Transverse colon (tissue), 4 donors: ENCODE results near the gene AGXT. TPM values are rescaled to one million over a fixed set of nuclear protein-coding genes. Genes with fewer than 3 reads are reported as not detected.

Experiments
- DNase-seq: peaks from one replicate; pipeline ENCODE4 v3.0.0-alpha.2; 2019
- H3K27ac ChIP-seq, 4 donors: fragments of 200-600 bp; sonication (generic); 2 replicates each; pipeline ENCODE4 v1.5.1; 2016 to 2018; ENCODE audit warnings: inconsistent platforms in 4 of 4
- H3K27me3 ChIP-seq: fragments of 200-600 bp; sonication (generic); 2 replicates; pipeline ENCODE4 v1.5.1; 2017; ENCODE audit warnings: inconsistent platforms
- H3K36me3 ChIP-seq, 4 donors: fragments of 200-600 bp; sonication (generic); 2 replicates each; pipeline ENCODE4 v1.5.1; 2017 to 2019; ENCODE audit warnings: inconsistent platforms in 4 of 4
- H3K4me1 ChIP-seq, 4 donors: fragments of 200-600 bp; sonication (generic); 2 replicates each; pipeline ENCODE4 v1.5.1; 2017 to 2020; ENCODE audit warnings: inconsistent platforms in 4 of 4
- H3K4me3 ChIP-seq, 4 donors: fragments of 200-600 bp; sonication (generic); 1 replicate in 1 of 4; 2 replicates in 3 of 4; pipeline versions ENCODE4 v1.5.1 to v1.6.1; 2017 to 2019; ENCODE audit warnings: inconsistent platforms in 4 of 4
- H3K9me3 ChIP-seq, 2 donors: fragments of 200-600 bp; sonication (generic); 2 replicates each; pipeline ENCODE4 v1.5.1; 2017 to 2019; ENCODE audit warnings: inconsistent platforms in 2 of 2
- EP300 ChIP-seq: sonication (generic); formaldehyde crosslinking; IDR thresholded peaks from one replicate; pipeline ENCODE4 v1.6.1; 2017; ENCODE audit warnings: antibody characterized with exemption, low read depth
- POLR2A ChIP-seq: fragments of 450-650 bp; IDR thresholded peaks from one replicate; pipeline ENCODE4 v1.6.1; 2016; ENCODE audit warnings: antibody characterized with exemption, mild to moderate bottlenecking, moderate library complexity
- POLR2AphosphoS5 ChIP-seq, 3 donors: sonication (generic); formaldehyde crosslinking; IDR thresholded peaks; one replicate each; pipeline ENCODE4 v1.6.1; 2016; ENCODE audit warnings: antibody characterized with exemption in 3 of 3
- WGBS, 2 donors: methylation state at CpG; one replicate each; pipeline ENCODE4 v1.1.5; 2018; ENCODE audit warnings: low coverage in 1 of 2; 5-methylcytosine and 5-hydroxymethylcytosine counted together
- in situ Hi-C, 4 donors: fragments of 200-750 bp; cut with MboI; loops; one replicate each; pipeline versions ENCODE4 v1.15.0 to v1.15.1; 2017; ENCODE audit warnings: low sequenced_read_pairs in 3 of 4, low pct_ligation_motif_present in 1 of 4, low pct_unique_long_range_greater_than_20kb in 1 of 4
- intact Hi-C: fragments of 100-400 bp; cut with DNase I; formaldehyde crosslinking; loops from one replicate; pipeline ENCODE4 v1.15.1; 2023; ENCODE audit warnings: low total_unique reads
- total RNA-seq, 4 donors: library from RNA; depleted of rRNA; stranded (reverse); fragments of >200 nt; gene quantifications; one replicate each; pipeline ENCODE4 v1.1.0, GENCODE V29; 2016
- TF ChIP-seq, protein P1 (sequence below), 5 experiments: fragments of 200-600 bp in 3 of 5; fragments of 450-650 bp in 2 of 5; sonication (generic) in 3 of 5; IDR thresholded peaks; 1 replicate in 2 of 5; 2 replicates in 3 of 5; pipeline ENCODE4 v1.5.1; 2016 to 2017; ENCODE audit warnings: antibody characterized with exemption in 5 of 5, inconsistent platforms in 3 of 5, mild to moderate bottlenecking in 2 of 5, moderate library complexity in 1 of 5

The AGXT gene
- total RNA-seq, 4 donors from 2014 or later = 0.32 to 2.2 (median 0.82) TPM; not detected in 1

DNA sequence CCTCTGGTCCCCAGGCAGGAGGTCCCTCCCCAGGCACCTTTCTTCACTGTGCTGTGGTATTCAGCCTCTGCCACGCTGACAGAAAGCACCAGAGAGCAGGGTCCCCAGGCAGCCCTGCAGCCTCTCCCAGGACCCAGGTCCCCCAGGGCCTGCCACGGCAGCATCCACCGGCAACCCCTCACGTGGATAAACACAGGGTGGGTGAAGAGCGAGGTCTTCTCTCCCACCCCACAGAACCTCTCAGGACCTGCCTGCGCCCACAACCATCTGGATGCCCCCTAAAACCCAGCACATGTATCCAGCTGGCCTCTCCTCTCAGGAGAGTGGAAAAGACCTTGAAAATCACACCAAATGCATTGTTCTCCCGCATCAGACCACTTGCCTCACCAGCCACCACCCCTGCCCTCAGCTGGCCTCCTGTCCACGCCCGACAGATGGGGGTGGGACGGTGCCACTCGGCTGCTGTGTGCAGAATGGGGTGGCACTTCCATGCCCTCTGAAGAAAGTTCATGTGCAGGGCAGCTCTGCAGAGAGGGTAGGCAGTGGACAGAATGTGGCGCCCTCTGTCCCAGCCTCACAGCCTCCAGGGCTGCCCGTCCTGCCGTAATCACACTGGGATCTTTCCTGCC, 33.5 kb downstream of the AGXT start:
- intact Hi-C loops (no loop called here), in situ Hi-C loops (no loop called here)
- peaks cover 0 to 9% (median 0%) of the 10 kb centered on the region in 4 donors for H3K4me1 ChIP-seq
- TF ChIP-seq EP300 = no peak
- no peak for TF ChIP-seq POLR2AphosphoS5 (IDR thresholded peaks at IDR 0.05)
- no peak for TF ChIP-seq POLR2A
- TF ChIP-seq, protein P1, sequence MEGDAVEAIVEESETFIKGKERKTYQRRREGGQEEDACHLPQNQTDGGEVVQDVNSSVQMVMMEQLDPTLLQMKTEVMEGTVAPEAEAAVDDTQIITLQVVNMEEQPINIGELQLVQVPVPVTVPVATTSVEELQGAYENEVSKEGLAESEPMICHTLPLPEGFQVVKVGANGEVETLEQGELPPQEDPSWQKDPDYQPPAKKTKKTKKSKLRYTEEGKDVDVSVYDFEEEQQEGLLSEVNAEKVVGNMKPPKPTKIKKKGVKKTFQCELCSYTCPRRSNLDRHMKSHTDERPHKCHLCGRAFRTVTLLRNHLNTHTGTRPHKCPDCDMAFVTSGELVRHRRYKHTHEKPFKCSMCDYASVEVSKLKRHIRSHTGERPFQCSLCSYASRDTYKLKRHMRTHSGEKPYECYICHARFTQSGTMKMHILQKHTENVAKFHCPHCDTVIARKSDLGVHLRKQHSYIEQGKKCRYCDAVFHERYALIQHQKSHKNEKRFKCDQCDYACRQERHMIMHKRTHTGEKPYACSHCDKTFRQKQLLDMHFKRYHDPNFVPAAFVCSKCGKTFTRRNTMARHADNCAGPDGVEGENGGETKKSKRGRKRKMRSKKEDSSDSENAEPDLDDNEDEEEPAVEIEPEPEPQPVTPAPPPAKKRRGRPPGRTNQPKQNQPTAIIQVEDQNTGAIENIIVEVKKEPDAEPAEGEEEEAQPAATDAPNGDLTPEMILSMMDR (IDR thresholded peaks at IDR 0.05) = no peak
- no peaks in the 10 kb centered on the region for H3K36me3 ChIP-seq
- no peak overlapping the region for H3K4me3 ChIP-seq
- DNase-seq = no peak
- WGBS, 2 donors = 65% methylated on average over 13 of the region's 14 CpGs; no CpG with 5 or more reads in 1 of the 2 donors
- H3K27me3 ChIP-seq = peaks cover 48% of the 10 kb centered on the region
- H3K27ac ChIP-seq = no peak overlapping the region
- no peaks in the 10 kb centered on the region for H3K9me3 ChIP-seq

DNA sequence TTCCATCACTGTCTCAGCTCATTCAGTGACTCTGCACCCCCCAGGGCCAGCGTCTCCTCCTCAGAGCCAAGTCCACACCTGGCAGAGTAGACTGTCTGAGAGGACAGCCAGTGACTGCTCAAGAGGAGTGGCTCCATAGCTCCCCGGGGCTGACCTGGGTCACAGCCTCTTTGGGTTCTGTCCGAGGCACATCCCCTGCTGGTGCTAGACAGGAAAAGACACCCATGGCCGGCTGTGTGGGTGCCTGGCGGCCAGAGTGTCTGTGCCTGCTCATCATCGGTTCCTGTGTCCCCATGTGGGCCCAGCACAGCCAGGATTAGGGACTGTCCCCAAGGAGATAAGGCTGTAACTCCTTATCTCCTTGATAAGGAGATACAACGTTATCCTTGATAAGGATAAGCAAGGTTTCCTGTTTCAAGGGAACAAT, 34.0 kb downstream of the AGXT start:
- Histone ChIP-seq H3K36me3 (no peaks in the 10 kb centered on the region), H3K27me3 (peaks cover 50% of the 10 kb centered on the region), H3K9me3 (no peaks in the 10 kb centered on the region), H3K27ac (no peak overlapping the region), H3K4me3 (no peak overlapping the region), H3K4me1 (peaks cover 0 to 6% (median 0%) of the 10 kb centered on the region in 4 donors)
- no peak for DNase-seq
- intact Hi-C loops = no loop called here
- TF ChIP-seq POLR2AphosphoS5 (IDR thresholded peaks at IDR 0.05) (no peak), EP300 (no peak), POLR2A (no peak)
- TF ChIP-seq, protein P1 (IDR thresholded peaks at IDR 0.05) = no peak
- in situ Hi-C loops = no loop called here
- WGBS, 2 donors = 59% methylated on average over 3 of the region's 7 CpGs; no CpG with 5 or more reads in 1 of the 2 donors

DNA sequence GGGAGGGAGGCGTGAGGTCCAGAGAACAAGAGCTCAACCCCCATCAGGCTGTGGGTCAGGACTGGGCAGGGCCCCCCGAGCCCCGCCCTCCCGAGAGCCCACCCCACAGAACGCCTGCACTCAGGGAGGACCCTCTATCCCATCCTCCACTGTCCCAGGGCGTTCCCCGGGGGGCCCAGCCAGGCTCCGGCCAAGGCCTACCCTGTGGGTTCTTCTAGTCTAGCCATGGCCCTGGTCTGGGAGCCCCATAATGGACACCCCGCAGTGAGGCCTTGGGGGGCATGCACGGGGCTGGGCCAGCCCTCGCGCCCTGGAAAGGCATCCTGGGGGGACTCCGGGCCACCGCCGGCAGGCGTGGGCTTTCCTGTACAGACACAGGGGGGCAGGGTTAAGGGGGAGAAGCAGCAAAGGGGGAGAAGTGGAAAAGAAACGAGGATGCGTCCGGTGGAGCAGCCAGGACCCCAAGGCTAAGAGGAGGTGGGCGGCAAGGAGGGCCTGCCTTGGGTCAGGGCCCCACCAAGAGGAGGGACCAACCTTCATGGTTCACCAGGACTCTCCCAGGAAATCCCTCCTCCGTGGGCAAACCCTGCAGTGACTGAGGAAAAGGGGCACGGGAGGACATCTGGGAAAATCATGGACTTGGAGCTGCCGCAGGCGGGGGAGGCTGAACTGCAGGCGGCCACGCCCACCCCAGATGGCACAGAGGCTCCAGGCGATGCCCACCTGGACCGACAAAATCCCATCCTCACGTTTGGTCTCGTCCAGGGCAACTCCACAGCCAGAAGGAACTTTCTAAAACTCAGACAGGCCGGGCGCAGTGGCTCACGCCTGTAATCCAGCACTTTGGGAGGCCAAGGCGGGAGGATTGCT, 34.8 kb downstream of the AGXT start:
- no peaks in the 10 kb centered on the region for H3K36me3 ChIP-seq
- no peaks in the 10 kb centered on the region for H3K4me1 ChIP-seq
- 77 to 100% methylated on average over 1 to 34 of the region's 34 CpGs for WGBS, 2 donors
- no peak overlapping the region for H3K27ac ChIP-seq
- H3K9me3 ChIP-seq = no peaks in the 10 kb centered on the region
- intact Hi-C loops = no loop called here
- in situ Hi-C loops = no loop called here
- H3K27me3 ChIP-seq = peaks cover 50% of the 10 kb centered on the region
- TF ChIP-seq, protein P1 (IDR thresholded peaks at IDR 0.05) = no peak
- TF ChIP-seq POLR2A (no peak), POLR2AphosphoS5 (IDR thresholded peaks at IDR 0.05) (no peak), EP300 (no peak)
- DNase-seq = no peak
- no peak overlapping the region for H3K4me3 ChIP-seq
